ENCODE results near the gene FAM20C. TPM values are rescaled to one million over a fixed set of nuclear protein-coding genes. Genes with fewer than 3 reads are reported as not detected.

Gene FAM20C
- total RNA-seq, 1 experiment from 2014 or later: 87.9 TPM

DNA sequence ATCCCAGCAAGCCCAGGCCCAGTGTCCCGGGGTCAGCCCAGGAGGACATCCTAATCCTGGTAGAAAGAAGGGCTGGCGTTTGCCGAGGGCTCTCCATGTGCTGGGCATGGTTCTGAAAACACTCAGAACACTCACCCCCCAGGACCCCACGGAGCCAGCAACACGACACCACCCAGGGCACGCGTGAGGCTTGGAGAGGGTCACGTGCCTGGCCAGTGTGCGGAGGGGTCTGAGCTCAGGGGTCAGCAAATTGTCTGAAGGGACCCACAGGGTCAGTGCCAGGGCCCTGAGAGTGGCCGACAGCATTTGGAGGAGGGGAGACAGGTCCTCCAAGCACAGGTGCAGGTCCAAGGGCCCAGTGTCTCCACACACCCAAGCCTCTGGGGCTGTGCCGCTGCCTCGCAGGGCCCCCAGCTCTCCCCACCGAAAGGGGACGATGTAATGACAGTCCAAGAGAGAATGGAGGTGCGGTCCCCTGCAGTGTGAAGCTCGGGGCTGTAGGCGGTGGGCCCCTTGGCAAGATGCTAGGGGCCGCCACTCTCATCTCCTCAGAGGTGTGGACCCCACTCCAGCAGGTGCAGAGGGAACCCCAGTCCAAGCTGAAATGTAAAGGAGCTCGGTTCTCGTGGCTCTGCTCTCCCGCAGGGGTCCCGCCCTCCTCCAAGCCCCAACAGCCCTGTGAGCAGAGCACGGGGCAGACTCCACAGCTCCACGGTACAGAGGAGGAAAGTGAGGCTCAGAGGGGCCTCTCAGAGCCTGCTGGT, 105.4 kb downstream of the FAM20C start:
- BruUV-seq (replicated peaks): no TSS peak
- TF ChIP-seq EZH2phosphoT487 (IDR thresholded peaks at IDR 0.05; ENCODE audit: borderline replicate concordance, low read length): no peak
- no peak for TF ChIP-seq EZH2 (IDR thresholded peaks at IDR 0.05; ENCODE audit: low read length, unreplicated experiment)
- TF ChIP-seq, protein P1, sequence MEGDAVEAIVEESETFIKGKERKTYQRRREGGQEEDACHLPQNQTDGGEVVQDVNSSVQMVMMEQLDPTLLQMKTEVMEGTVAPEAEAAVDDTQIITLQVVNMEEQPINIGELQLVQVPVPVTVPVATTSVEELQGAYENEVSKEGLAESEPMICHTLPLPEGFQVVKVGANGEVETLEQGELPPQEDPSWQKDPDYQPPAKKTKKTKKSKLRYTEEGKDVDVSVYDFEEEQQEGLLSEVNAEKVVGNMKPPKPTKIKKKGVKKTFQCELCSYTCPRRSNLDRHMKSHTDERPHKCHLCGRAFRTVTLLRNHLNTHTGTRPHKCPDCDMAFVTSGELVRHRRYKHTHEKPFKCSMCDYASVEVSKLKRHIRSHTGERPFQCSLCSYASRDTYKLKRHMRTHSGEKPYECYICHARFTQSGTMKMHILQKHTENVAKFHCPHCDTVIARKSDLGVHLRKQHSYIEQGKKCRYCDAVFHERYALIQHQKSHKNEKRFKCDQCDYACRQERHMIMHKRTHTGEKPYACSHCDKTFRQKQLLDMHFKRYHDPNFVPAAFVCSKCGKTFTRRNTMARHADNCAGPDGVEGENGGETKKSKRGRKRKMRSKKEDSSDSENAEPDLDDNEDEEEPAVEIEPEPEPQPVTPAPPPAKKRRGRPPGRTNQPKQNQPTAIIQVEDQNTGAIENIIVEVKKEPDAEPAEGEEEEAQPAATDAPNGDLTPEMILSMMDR (conservative IDR thresholded peaks at IDR 0.05; ENCODE audit: low read depth, low read length): no peak
- intact Hi-C loops (cut with micrococcal nuclease): no loop called here
- POLR2A ChIA-PET (ENCODE audit: unreplicated experiment): no interaction called here
- H3K4me1 ChIP-seq (ENCODE audit: insufficient read depth, low read length): no peaks in the 10 kb centered on the region
- CTCF ChIA-PET: no interaction called here
- DNase-seq (no peak), ATAC-seq (no peak)
- no peaks in the 10 kb centered on the region for H4K20me1 ChIP-seq (ENCODE audit: low read length)
- H3K9ac ChIP-seq (ENCODE audit: low read length): no peak overlapping the region
- H3K27me3 ChIP-seq (ENCODE audit: low read length): no peaks in the 10 kb centered on the region
- H3K27ac ChIP-seq (ENCODE audit: low read length): no peak overlapping the region
- no peak overlapping the region for H3K4me3 ChIP-seq (ENCODE audit: low read length)
- no peak overlapping the region for H2AFZ ChIP-seq (ENCODE audit: low read length)
- no peaks in the 10 kb centered on the region for H3K9me2 ChIP-seq (replicated peaks; ENCODE audit: low read length)
- no peaks in the 10 kb centered on the region for H3K79me2 ChIP-seq (ENCODE audit: low read length)
- H3K4me2 ChIP-seq (ENCODE audit: low read length): no peak overlapping the region
- H3K9me3 ChIP-seq (ENCODE audit: low read length): no peaks in the 10 kb centered on the region
- H3K36me3 ChIP-seq (ENCODE audit: low read depth, low read length): no peaks in the 10 kb centered on the region
- H3F3A ChIP-seq (ENCODE audit: low read length, unreplicated experiment): no peaks in the 10 kb centered on the region

DNA sequence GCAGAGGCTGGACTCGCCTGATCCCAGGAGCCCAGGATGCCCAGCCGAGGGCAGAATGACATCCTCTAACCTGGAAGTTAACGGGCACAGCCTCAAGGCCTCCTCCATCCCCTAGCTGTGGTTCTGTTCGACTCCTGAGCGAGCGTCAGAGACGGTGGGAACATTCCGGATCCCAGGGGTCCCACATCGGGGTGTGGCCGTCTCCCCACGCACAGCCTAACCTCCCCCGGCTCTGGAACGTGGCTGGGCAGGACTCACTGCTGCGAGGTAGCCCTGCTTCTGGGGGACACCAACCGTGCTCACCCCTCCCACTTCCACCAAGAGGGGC, 106.0 kb downstream of the FAM20C start:
- Histone ChIP-seq H3K9me2 (replicated peaks; ENCODE audit: low read length) (no peaks in the 10 kb centered on the region), H3K79me2 (ENCODE audit: low read length) (no peaks in the 10 kb centered on the region), H3F3A (ENCODE audit: low read length, unreplicated experiment) (no peaks in the 10 kb centered on the region), H3K4me2 (ENCODE audit: low read length) (no peak overlapping the region), H2AFZ (ENCODE audit: low read length) (no peak overlapping the region), H3K4me1 (ENCODE audit: insufficient read depth, low read length) (no peaks in the 10 kb centered on the region), H4K20me1 (ENCODE audit: low read length) (no peaks in the 10 kb centered on the region), H3K27ac (ENCODE audit: low read length) (no peak overlapping the region), H3K9me3 (ENCODE audit: low read length) (no peaks in the 10 kb centered on the region), H3K9ac (ENCODE audit: low read length) (no peak overlapping the region), H3K36me3 (ENCODE audit: low read depth, low read length) (no peaks in the 10 kb centered on the region), H3K27me3 (ENCODE audit: low read length) (no peaks in the 10 kb centered on the region), H3K4me3 (ENCODE audit: low read length) (no peak overlapping the region)
- DNase-seq: no peak
- CTCF ChIA-PET: no interaction called here
- no TSS peak for BruUV-seq (replicated peaks)
- POLR2A ChIA-PET (ENCODE audit: unreplicated experiment): no interaction called here
- no peak for TF ChIP-seq EZH2phosphoT487 (IDR thresholded peaks at IDR 0.05; ENCODE audit: borderline replicate concordance, low read length)
- TF ChIP-seq, protein P1 (conservative IDR thresholded peaks at IDR 0.05; ENCODE audit: low read depth, low read length): no peak
- no peak for TF ChIP-seq EZH2 (IDR thresholded peaks at IDR 0.05; ENCODE audit: low read length, unreplicated experiment)
- intact Hi-C loops (cut with micrococcal nuclease): no loop called here
- no peak for ATAC-seq

DNA sequence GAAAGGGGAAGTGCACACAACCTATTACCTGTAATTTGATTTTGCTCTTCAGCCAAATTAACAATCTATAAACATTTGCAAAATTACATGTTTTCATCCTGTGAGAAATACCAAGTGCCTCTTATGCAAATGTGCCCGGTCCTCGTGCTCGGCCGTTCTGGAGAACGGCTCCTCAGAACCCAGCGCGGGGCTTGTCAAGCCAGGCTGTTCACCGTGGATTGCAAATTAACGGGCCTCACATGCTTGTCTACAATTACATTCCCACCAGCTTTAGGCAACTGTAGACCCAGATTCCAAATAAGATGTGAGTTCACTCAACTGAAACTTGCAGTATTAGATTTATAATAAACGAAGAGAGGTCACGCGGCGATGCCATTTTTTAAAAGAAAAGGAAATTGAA, 106.4 kb downstream of the FAM20C start:
- TF ChIP-seq, protein P1 (conservative IDR thresholded peaks at IDR 0.05; ENCODE audit: low read depth, low read length): no peak
- TF ChIP-seq EZH2phosphoT487 (IDR thresholded peaks at IDR 0.05; ENCODE audit: borderline replicate concordance, low read length) (no peak), EZH2 (IDR thresholded peaks at IDR 0.05; ENCODE audit: low read length, unreplicated experiment) (no peak)
- Histone ChIP-seq H3K79me2 (ENCODE audit: low read length) (no peaks in the 10 kb centered on the region), H3K4me3 (ENCODE audit: low read length) (no peak overlapping the region), H3K9me3 (ENCODE audit: low read length) (no peaks in the 10 kb centered on the region), H4K20me1 (ENCODE audit: low read length) (no peaks in the 10 kb centered on the region), H3K36me3 (ENCODE audit: low read depth, low read length) (no peaks in the 10 kb centered on the region), H3K9me2 (replicated peaks; ENCODE audit: low read length) (no peaks in the 10 kb centered on the region), H3K9ac (ENCODE audit: low read length) (no peak overlapping the region), H2AFZ (ENCODE audit: low read length) (no peak overlapping the region), H3K4me1 (ENCODE audit: insufficient read depth, low read length) (no peaks in the 10 kb centered on the region), H3K4me2 (ENCODE audit: low read length) (no peak overlapping the region), H3K27ac (ENCODE audit: low read length) (no peak overlapping the region), H3F3A (ENCODE audit: low read length, unreplicated experiment) (no peaks in the 10 kb centered on the region), H3K27me3 (ENCODE audit: low read length) (no peaks in the 10 kb centered on the region)
- CTCF ChIA-PET: no interaction called here
- ATAC-seq: no peak
- intact Hi-C loops (cut with micrococcal nuclease): no loop called here
- BruUV-seq (replicated peaks): no TSS peak
- DNase-seq: no peak
- POLR2A ChIA-PET (ENCODE audit: unreplicated experiment): no interaction called here

All from PC-3 (cell line).